ENCODE results near the gene MMP8. TPM values are rescaled to one million over a fixed set of nuclear protein-coding genes. Genes with fewer than 3 reads are reported as not detected.
"Not testable (repeated sequence)": the region's sequence is repeated elsewhere in the genome, so short reads cannot be mapped to it uniquely, and the experiment has no call there.

The MMP8 gene
- total RNA-seq, 1 donor, result not detected

DNA sequence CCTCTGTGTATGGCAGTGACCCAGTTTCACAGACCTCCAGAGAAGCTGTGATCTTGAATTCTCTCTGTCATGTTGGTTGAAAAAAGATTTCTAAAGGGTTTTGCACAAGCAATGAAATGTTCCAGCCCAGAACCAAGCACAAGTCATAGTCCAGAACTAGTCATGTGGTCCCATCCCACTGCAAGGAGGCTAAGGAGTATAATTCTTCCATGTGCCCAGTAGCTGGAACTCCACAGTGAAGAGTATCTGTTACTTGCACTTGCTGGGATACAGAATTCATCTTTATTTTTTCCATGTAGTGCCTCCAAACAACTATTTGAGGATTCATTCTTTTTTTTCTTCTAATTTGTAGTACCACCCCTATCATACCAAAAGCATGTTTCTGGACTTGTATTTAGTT lies 9.9 kb upstream of the MMP8 start:
- TF ChIP-seq, protein P1, sequence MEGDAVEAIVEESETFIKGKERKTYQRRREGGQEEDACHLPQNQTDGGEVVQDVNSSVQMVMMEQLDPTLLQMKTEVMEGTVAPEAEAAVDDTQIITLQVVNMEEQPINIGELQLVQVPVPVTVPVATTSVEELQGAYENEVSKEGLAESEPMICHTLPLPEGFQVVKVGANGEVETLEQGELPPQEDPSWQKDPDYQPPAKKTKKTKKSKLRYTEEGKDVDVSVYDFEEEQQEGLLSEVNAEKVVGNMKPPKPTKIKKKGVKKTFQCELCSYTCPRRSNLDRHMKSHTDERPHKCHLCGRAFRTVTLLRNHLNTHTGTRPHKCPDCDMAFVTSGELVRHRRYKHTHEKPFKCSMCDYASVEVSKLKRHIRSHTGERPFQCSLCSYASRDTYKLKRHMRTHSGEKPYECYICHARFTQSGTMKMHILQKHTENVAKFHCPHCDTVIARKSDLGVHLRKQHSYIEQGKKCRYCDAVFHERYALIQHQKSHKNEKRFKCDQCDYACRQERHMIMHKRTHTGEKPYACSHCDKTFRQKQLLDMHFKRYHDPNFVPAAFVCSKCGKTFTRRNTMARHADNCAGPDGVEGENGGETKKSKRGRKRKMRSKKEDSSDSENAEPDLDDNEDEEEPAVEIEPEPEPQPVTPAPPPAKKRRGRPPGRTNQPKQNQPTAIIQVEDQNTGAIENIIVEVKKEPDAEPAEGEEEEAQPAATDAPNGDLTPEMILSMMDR (IDR thresholded peaks at IDR 0.05; ENCODE audit: insufficient read depth, low read length), result no peak
- DNase-seq (ENCODE audit: low read depth), result no peak
- H3K4me3 ChIP-seq (ENCODE audit: low read depth, low read length), result no peak overlapping the region

DNA sequence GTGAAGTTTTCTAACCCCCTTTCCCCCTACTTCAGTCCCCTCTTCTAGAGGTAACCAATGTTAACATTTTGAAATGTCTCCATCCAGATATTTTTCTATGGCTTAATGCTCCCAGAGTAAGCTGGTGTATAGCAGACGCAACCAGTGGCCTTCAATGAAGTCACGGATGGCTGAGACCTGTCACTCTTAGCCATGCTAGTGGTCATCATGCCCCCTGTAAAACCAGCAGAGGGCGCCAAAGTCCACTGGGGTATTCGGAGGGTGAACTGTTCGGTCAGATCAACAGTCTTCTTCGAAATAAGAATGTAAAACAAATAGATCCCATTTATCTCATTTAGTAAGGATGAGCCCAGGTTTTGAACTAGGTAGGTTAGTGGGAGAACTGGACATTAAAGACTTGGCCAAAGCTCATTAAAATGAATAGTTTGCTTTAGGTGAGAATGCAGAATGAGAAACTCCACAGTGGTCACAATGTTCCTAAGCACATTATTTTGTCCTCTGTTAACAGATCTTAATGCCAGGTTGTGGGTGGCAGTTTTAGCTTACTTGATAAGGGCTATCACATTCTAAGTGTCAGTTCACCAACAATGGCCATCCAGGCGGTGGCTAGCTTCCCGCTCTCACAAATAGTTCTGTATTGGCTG lies 8.6 kb upstream of the MMP8 start:
- TF ChIP-seq, protein P1 (IDR thresholded peaks at IDR 0.05; ENCODE audit: insufficient read depth, low read length), result peak; percentile 90
- no peak overlapping the region for H3K4me3 ChIP-seq (ENCODE audit: low read depth, low read length)
- DNase-seq (ENCODE audit: low read depth), result peak; percentile 62

DNA sequence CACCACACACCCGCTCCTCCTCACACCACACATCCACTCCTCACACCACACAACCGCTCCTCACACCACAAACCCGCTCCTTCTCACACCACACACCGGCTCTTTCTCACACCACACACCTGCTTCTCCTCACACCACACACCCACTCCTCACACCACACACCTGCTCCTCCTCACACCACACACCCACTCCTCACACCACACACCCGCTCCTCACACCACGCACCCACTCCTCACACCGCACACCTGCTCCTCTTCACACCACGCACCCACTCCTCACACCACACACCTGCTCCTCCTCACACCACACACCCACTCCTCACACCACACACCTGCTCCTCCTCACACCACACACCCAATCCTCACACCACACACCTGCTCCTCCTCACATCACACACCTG lies 6.2 kb upstream of the MMP8 start:
- DNase-seq (ENCODE audit: low read depth); H3K4me3 ChIP-seq (ENCODE audit: low read depth, low read length): not testable (repeated sequence)

DNA sequence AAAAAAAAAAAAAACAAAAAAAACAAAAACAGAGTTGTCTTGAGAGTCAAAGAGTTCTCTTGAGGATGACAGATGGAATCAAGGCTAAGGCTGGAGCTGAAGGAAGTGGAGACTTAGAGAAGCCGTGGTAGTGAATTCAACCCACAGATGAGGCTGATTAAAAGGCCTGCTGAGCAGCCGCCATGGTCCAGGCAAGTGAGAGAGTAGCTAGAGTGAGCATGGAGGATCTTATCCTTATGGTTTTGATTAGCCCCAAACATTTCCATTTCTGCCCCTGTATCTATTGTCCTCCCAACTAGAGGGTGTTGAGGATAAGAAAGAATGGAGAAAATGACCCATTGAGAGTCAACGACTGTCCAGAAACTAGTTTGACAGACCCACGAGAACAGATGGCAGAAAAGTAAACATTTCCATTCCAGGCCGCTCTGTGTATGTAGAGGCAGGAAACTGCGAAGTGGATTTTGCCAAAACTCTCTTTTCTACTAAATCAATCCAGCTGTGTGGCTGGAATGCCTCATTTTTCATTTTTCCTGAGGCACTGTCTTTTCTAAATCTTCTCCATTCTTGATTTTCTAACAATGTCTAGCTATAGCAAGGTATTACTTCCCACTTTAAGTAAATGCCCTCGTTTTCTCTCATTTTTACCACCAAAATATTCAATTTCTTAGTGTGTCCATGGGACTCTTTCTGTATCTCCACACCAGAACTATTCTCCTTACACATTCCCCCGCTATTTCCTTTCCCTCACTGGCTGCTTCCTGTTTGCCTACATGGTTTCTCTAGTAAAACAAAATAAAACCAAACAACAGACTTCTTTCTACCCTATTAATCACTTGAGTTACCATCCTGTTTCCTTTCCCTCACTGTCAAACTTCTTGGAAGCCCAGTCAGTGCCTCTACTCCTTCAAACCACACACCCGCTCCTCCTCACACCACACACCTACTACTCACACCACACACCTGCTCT lies 5.4 kb upstream of the MMP8 start:
- H3K4me3 ChIP-seq (ENCODE audit: low read depth, low read length), result no peak overlapping the region
- TF ChIP-seq, protein P1 (IDR thresholded peaks at IDR 0.05; ENCODE audit: insufficient read depth, low read length), result no peak
- peak; percentile 56 for DNase-seq (ENCODE audit: low read depth)

DNA sequence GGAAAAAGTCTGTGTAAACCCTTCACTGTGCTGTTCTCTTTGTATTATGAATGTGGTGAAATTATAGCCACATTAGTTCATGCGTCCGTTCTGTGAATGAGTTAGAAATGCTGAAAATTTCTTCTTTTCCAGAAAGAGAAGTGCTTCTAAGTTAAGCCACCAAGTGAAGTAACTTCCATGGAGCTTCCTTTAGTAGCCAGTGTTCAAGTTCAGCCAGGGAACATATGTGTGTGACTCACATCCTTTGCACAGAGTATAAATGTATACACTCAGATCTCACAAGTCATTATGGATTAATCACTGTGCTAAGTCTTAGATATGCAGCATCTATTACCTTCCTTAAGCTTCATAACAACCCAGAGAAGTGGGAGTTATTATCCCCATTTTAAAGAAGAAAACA lies 3.1 kb upstream of the MMP8 start:
- DNase-seq (ENCODE audit: low read depth), result peak; percentile 49
- TF ChIP-seq, protein P1 (IDR thresholded peaks at IDR 0.05; ENCODE audit: insufficient read depth, low read length), result no peak
- H3K4me3 ChIP-seq (ENCODE audit: low read depth, low read length), result no peak overlapping the region

DNA sequence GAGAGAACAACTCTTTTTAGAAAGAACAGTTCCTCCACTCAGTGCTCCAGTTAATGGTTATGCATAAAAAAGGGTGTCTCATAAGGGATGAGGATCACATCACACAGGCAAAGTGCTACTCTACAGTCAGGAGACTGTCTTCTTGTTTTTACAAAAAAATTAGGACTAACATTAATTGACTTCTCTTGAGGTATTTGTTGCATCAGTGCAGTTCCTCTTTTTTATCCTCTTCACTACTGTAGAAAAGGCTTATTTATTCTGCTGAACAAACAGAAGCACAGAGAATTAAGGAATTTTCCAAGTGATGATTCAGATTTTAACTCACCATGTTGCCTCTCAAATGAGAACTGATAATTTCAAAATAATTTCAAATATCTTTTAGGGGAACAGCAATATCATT lies 1.9 kb downstream of the MMP8 start:
- DNase-seq (ENCODE audit: low read depth), result no peak
- H3K4me3 ChIP-seq (ENCODE audit: low read depth, low read length), result no peak overlapping the region
- TF ChIP-seq, protein P1 (IDR thresholded peaks at IDR 0.05; ENCODE audit: insufficient read depth, low read length), result no peak

DNA sequence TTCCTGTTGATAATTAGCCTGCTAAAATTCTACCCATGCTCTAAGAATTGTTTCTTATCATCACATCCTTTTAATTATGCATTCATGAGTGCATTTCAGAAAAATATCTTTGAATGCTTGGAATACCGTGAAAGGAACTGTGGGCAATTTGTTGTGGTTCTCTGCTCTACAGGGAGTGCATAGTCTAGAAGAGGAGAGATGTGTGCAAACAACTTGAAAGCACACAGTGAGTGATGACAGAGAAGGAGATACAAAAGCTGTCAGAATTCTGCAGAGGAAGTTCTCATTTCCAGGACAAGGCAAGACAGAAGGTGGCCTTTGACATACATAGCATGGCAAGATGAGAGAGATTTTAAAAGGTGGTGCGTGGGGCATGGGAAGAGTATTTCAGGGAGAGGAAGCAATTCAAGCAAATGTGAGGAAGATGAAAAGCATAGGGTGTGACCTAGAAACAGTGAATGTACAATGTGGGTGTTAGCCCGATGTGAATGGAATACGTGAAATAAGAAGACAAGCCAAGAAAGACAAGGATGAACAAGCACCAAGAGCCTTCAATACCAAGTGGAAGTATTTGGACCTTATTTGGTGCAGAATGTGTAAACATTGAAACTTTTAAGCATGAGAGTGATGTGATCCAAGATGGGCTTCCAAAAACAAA lies 5.0 kb downstream of the MMP8 start:
- no peak overlapping the region for H3K4me3 ChIP-seq (ENCODE audit: low read depth, low read length)
- DNase-seq (ENCODE audit: low read depth), result no peak
- TF ChIP-seq, protein P1 (IDR thresholded peaks at IDR 0.05; ENCODE audit: insufficient read depth, low read length), result no peak
